SKM-1 (cell line): ENCODE measurements around the gene KLRC4.
"Not testable (repeated sequence)": the region's sequence is repeated elsewhere in the genome, so short reads cannot be mapped to it uniquely, and the experiment has no call there.

Experiments used
- DNase-seq: peaks from one replicate; lab custom pipeline; 2025; ENCODE audit not compliant: unreplicated experiment; lab: John Stamatoyannopoulos, UW

The KLRC4 gene

GRCh38 chr12:10398168-10398567 is 11.4 kb downstream of the KLRC4 start:
- DNase-seq: no peak

- no peak for DNase-seq
Measured at GRCh38 chr12:10397296-10397695, 12.3 kb downstream of the KLRC4 start.

- not testable (repeated sequence) for DNase-seq
Measured at GRCh38 chr12:10396176-10396575, 13.4 kb downstream of the KLRC4 start.

- no peak for DNase-seq
Measured at GRCh38 chr12:10395390-10395998, 14.1 kb downstream of the KLRC4 start.

- DNase-seq: not testable (repeated sequence)
Measured at GRCh38 chr12:10394531-10395152, 14.9 kb downstream of the KLRC4 start.

GRCh38 chr12:10393291-10393690 is 16.3 kb downstream of the KLRC4 start:
- no peak for DNase-seq

- DNase-seq: no peak
Measured at GRCh38 chr12:10392394-10392930, 17.1 kb downstream of the KLRC4 start.

DNA sequence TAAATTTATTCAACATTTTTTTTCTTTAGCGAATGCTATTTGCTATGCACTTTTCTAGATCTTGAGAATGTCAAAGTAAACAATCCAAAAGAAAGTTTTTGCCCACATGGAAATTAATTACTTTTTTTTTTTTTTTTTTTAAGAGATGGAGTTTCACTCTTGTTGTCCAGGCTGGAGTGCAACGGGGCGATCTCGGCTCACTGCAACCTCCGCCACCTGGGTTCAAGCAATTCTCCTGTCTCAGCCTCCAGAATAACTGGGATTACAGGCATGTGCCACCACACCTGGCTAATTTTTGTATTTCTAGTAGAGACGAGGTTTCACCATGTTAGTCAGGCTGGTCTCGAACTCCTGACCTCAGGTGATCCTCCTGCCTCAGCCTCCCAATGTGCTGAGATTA is 18.6 kb downstream of the KLRC4 start:
- DNase-seq: not testable (repeated sequence)

DNA sequence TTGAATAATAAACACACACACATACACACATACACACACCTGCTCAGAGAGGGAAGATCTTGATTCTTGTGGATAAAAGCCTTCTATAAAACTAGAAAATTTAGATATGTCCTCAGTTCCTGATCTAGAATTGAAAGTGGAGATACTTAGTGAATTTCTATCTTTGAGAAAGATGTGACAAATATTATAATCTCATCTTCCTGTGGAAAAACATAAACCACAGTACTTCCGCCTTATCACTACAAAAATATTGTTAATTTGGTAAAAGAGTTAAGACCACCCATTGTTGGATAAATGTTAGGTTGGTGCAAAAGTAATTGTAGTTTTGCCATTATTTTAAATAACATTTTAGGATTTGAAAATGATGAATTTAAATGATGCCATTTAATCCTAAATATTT is 19.7 kb downstream of the KLRC4 start, which contains the start of gene KLRK1:
Gene KLRK1, minus strand, starts transcription at position 138 of the 400 bp plus-strand sequence. CDS start 1,231 bp downstream, outside the sequence.
- DNase-seq: no peak

GRCh38 chr12:10388624-10389413 is 20.7 kb downstream of the KLRC4 start:
- no peak for DNase-seq

- DNase-seq: not testable (repeated sequence)
Measured at GRCh38 chr12:10387498-10387897, 22.1 kb downstream of the KLRC4 start.

- DNase-seq: no peak
Measured at GRCh38 chr12:10386857-10387256, 22.7 kb downstream of the KLRC4 start.

DNA sequence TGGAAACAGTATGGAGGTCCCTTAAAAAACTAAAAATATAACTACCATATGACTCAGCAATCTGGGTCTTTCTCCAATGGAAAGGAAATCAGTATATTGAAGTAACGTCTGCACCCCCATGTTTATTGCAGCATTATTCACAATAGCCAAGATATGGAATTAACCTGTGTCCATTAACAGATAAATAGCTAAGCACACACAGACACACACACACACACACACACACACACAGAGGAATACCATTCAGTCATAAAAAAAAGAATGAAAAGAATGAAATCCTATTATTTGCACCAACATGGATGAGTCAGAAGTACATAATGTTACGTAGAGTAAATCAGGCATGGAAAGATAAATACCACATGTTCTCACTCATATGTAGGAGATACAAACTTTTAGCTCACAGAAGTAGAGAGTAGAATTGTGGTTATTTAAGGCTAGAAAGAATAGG is 24.4 kb downstream of the KLRC4 start:
- DNase-seq: no peak

DNA sequence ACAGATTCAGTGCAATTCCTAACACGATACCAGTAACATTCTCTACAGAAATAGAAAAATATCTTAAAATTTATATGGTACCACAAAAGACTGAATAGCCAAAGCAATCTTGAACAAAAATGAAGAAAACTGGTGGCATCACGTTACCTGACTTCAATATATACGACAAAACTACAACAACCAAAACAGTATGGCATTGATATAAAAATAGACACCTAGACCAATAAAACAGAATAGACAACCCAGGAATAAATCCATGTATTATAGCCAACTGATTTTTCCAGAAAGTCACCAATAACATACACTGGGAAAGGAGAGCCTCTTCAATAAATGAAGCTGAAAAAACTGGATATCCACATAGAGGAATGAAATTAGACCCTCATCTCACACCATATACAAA is 25.4 kb downstream of the KLRC4 start:
- DNase-seq: no peak

DNA sequence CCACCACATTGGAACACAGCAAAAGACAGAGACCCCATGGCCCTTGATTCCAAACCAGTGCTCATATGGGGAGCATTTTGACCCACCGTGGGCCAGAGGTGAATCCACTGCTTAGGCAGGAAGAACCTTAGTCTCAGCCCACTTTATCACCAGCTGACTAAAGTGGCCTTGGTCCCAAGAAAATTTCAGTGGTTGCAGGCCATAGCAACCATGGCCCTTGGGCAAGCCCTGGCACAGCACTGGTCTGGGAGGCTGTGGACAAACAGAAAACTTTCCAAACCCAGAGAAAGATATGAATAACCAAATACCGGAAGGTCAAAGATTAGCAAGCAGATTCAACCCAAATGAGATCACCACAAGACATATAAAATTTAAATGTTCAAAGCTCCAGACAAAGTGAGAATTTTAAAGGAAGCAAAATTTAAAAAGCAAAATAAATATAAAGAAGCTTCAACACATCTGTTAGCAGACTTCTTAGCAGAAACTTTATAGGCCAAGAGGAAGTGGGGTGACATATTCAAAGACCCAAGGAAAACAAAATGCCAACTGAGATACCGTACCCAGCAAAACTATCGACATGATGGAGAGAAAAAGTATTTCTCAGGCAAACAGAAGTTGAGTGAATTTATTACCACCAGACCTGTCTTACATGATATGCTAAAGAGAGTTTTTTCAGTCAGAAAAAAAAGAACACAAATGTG is 27.5 kb downstream of the KLRC4 start:
- no peak for DNase-seq

DNA sequence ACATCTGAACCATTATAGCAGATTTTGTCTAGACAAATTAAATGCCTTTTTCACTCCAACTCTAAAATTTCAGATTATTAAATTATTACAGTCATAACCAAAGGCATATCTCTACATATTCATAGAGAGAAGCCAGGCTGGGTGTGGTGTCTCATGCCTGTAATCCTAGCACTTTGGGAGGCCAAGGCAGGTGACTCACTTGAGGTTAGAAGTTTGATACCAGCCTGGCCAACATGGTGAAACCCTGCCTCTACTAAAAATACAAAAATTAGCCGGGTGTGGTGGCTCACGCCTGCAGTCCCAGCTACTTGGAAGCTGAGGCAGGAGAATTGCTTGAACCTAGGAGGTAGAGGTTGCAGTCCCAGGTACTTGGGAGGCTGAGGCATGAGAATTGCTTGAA is 30.8 kb downstream of the KLRC4 start:
- not testable (repeated sequence) for DNase-seq

- DNase-seq: no peak
Measured at GRCh38 chr12:10374624-10375018, 34.9 kb downstream of the KLRC4 start.

DNA sequence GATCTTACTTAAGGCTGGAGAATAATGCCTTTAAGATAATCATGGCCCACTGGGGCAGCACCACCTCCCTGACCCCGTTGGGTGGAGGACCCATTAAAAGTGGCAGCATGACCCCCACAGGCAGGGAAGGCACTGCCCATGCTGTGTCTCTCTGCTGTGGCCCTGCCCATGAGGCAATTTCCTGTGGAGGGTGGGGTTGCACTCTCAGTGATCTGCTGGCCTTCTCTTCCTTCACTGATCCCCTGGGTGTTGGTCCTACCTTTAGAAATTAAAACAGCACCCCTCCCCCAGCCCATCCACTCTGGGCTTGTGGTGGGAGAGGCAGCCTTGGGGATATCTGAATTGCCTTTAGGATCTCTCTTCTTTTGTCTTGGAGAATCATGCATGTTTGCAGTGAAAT is 37.0 kb downstream of the KLRC4 start:
- DNase-seq: no peak

DNA sequence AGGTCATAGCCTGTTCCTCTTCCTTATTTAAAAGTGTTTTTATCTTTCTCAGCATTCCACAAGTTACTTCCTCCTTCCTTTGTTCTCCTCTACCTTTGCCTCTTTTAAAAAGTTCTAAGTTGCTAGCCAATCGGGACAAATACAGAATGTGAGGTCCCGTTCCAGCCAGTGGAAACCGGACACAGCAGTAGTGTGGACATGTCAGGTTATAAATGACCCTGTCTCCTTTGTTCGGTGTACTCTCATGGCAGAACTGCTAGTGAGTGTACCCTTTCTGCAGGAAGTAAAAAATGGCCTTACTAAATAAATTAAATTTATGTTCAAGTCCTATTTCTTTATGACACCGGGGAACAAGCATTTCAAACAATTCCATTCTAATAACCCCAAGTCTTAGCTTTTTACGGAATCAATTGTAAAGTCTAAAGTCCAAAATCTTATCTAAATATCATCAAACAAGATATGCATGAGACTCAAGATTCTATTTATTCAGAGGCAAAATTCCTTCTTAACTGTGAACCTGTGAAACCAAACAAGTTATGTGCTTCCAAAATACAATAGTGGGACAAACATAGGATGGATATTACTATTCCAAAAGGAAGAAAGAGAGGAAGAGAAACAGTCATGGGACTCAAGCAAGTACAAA is 37.5 kb downstream of the KLRC4 start:
- not testable (repeated sequence) for DNase-seq

- no peak for DNase-seq
Measured at GRCh38 chr12:10369557-10370415, 39.8 kb downstream of the KLRC4 start.
